ENCODE results near the gene FIZ1. TPM values are rescaled to one million over a fixed set of nuclear protein-coding genes. Genes with fewer than 3 reads are reported as not detected.
A peak's percentile ranks its signal among the peaks of the same experiment; 100 is the strongest.

The FIZ1 gene
- total RNA-seq, 1 donor from 2014 or later, result 7.4 TPM

DNA sequence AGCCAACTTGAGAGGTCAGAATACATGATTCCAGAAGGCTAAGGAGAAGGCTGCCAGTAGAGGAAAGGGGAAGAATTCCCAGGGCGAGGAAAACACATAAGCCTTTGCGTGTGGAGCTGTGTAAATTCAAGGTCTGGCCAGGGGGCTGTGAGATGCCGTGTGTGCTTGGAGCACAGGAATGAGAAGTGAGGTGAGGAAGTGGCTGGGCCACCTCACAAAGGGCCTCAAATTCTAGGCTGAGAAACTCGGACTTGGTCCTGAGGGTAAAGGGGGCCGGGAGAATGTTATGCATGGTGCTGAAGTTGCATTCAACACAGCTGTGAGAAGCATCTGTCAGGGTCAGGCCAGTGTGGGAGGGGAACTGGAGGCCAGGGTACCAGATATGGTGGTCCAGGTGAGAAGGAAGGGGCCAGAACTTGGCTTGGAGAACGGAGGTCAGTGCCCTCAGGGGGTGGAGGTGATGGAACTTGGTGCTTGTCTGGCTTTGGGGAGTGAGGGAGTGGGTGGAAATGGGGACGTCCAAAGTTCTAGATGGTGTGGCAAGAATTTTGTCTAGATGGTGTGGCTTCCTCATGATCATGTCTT, 36.6 kb upstream of the FIZ1 start:
- no peak for DNase-seq (ENCODE audit: low read depth)

DNA sequence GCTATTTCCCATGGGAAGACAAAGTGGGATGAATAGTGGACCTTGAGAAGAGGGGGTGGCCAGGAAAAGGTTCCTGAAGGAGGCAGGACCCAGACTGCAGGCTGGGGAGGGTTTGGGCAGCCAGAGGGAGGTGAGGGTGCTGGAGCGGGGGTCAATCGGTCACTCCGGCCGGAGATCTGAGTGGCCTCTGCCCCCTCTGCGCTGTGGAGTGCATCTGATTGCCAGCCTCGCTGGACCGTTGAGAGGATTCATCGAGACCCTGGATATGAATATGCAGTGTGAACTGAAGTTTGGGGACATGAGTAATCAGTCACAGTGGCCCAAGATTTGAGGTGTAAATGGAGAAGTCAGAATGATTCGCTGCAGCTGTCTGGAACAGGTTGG, 36.0 kb upstream of the FIZ1 start:
- no peak for DNase-seq (ENCODE audit: low read depth)

DNA sequence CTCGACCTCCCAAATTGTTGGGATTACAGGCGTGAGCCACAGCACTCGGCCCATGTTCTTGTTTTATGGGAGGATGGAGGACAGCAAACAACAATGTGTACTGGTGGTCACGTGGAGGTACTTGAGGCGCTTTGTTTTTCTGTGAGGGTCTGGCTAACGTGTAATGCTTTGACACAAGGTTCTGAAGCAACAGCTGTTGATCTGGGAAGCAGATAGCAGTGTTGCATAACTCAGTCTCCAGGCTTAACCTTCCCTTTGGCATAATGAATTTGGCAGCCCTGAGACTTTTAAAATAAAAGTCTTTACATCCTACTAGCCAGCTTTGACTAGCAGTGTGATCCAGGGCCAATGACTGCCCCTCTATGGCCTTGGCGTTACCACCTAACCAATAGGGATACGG, 34.5 kb upstream of the FIZ1 start:
- DNase-seq (ENCODE audit: low read depth), result no peak

DNA sequence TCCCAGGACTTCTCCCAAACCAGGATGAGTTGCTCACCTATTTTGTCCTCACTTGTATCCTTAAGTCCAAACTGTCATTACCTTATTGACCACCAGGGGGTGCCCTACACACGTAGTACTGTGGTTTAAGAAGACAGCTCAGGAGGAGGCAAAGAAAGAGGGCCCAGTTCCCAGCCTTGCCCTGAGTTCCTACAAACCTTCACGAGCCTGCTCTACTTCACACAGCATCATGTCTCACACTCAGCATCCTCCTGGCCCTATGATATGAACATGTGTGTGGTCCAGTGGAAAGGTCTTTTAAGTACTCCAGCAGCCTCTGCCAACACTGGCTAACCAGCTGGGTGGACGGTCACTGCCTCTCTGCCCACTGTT, 33.1 kb upstream of the FIZ1 start:
- peak; percentile 96 for DNase-seq (ENCODE audit: low read depth)

DNA sequence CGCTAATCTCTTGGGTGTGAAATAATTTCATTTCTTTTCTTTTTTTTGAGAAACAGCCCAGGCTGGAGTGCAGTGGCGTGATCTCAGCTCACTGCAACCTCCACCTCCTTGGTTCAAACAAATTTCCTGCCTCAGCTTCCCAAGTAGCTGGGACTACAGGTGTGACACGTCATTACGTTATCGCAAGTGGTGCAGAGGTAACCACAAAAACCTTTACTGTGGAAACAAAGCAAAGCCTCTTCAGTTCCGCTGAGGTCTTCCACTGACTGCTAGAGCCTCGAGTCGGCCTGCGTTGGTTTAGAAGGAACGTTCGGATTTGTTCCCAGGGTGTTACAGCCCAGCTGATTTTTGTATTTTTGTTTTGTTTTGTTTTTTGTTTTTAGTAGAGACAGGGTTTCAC, 27.0 kb upstream of the FIZ1 start:
- no peak for DNase-seq (ENCODE audit: low read depth)

DNA sequence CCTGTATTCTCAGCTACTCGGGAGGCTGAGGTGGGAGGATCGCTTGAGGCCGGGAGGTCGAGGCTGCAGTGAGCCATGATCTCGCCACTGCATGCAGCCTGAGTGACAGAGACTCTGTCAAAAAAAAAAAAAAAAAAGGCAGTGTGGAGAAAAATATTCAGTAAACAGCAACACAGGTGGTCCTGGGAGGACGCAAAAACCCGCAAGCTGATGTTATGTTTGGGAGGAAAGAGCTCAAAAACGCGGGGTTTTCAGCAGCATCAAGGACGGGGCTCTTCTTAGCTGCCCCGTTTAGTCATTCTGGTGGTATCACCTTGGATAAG, 25.6 kb upstream of the FIZ1 start:
- DNase-seq (ENCODE audit: low read depth), result no peak

DNA sequence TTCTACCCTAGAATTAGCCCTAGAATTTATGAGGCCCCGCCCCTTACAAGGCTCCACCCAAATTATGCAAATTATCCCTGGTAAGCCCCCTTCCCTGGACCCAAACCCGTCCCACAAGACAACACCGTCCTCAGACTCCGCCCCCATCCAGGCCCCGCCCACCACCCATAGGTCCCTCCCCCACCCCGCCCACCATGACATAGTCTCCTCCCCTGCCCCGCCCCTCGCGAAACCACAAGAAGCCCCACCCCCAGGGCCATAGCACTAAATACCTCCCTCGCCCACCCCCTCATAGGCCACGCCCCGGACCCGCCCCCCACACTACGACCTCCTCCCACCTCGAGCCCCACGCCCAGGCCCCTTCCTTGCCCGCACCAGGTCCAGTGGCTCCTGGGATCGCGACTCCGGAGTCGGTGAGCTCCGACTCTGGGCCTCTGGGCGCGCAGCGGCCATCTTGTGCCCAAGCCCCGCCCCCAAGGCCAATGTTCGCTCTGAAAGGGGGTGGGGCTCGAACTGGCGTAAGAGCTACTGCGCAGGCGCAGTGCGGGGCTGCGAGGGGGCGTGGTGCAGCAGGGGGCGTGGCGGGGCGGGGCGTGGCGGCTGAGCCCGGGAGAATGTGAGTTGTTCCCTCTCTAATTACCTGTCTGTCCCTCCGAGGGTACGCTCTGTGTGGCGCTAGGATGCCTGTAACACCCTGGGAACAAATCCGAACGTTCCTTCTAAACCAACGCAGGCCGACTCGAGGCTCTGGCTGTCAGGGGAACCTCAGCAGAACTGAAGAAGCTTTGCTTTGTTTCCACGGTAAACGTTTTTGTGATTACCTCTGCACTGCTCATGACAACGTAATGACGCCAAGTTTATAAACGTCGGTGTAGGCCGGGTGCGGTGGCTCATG, 25.0 kb upstream of the FIZ1 start, which contains the start of gene ZNF784:
TSS of gene ZNF784 (minus strand) at position 458 of the 895 bp plus-strand sequence. CDS start at position 453, 5 bp downstream.
- DNase-seq (ENCODE audit: low read depth), result peak; percentile 67

DNA sequence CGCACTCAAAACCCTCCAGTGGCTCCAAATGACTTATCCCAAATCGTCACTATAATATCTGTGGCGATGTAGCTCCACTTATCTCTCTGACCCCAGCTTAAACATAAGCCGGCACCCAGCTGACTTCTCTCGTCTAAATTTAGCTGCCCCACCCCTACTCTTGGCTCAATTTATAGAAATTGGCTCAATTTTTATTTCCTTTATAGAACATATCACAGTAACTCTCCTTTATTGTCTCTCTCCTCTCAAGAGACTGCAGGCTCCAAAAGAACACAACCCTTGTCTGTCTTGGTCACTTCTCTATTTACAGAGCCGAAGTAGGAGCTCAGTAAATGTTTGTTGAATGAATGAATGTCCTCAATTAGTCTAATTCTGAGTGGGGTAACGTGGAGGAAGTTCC, 24.2 kb upstream of the FIZ1 start:
- no peak for DNase-seq (ENCODE audit: low read depth)

DNA sequence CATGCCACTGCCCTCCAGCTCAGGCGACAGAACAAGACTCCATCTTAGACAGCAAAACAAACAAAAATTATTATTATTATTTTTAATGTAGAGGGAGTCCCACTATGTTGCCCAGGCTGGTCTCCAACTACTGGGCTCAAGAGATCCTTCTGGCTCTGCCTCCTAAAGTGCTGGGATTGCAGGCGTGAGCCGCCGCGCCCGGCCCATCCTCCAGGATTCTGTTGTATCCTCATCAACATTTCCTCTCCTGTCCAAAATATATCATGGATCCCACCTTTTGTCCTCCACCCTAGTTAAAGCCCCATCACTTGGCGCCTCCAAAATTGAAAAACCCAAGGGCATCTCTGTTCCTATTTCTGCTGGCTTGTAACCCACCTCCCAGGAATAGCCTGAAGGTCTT, 23.8 kb upstream of the FIZ1 start:
- no peak for DNase-seq (ENCODE audit: low read depth)

DNA sequence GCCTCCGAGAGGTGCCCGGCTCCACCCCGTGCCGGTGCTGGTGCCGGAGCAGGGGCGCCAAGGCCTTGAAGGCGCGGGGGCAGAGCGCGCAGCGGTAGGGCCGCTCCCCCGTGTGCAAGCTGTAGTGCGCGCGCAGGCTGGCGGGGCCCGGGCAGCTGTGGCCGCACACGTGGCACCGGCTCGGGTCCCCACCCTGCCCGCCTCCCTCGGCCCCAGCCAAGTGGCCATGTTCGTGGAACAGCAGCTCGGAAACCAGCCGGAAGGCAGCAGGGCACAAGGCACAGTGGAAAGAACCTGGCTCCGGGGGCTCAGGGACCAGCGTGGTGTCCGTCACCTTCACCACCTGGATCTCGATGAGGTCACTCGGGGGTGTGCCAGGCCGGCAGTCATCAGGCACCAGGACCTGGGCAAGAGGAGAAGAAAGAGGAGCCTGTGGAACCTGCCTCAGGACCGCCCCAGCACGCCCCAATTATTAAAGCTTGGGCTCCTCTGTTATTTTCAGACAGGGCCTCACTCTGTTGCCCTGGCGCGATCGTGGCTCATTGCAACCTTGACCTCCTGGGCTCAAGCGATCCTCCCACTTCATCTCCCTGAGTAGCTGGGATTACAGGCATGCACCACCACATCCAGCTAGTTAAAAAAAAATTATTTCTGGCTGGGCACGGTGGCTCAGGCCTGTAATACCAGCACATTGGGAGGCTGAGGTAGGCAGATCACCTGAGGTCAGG, 23.1 kb upstream of the FIZ1 start:
- no peak for DNase-seq (ENCODE audit: low read depth)

DNA sequence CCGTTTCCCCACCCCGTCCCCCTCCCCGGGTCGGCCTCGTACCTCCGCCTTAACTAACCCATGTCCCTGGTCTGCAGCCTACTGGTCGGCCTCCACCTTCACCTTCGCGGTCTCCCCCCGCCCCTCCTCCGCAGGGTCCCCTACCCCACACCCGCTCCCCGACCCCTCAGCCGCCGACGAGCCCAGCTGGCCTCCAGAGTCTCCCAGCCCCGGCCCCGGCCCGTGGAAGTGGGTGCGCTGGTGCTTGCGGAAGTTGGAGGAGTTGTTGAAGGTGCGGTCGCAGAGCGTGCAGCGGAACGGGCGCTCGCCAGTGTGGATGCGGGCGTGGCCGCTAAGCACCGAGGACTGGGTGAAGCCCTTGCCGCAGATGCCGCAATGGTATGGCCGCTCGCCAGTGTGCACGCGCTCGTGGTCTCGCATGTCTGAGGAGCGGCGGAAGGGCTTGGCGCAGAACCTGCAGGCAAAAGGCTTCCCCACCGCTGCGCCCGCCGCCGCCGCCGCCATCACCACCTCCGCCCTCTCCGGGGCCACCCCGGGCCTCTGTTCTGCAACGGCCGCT, 22.4 kb upstream of the FIZ1 start:
- no peak for DNase-seq (ENCODE audit: low read depth)

DNA sequence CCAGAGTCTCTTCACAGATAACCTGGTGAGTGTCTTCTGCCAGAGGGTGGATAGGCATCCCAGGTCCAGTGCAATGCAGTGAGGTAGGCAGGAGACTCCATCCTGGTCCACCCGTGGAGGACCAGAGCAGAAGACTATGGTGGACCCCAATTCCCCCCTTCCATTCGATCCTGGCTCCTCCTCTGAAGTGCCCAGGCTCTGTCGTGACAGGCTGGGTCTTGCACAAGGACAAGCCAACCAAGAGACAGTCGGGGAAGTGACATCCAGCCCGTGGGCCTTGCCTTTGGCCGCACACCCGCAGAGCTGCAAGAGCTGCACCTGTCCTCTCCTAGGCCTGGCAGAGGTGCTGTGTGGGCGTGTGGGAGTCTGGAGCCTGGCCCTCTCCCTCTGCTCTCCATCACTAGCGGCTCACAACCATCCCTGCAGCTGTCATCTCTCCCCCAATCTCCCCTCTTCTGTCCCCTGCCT, 21.9 kb upstream of the FIZ1 start:
- no peak for DNase-seq (ENCODE audit: low read depth)

DNA sequence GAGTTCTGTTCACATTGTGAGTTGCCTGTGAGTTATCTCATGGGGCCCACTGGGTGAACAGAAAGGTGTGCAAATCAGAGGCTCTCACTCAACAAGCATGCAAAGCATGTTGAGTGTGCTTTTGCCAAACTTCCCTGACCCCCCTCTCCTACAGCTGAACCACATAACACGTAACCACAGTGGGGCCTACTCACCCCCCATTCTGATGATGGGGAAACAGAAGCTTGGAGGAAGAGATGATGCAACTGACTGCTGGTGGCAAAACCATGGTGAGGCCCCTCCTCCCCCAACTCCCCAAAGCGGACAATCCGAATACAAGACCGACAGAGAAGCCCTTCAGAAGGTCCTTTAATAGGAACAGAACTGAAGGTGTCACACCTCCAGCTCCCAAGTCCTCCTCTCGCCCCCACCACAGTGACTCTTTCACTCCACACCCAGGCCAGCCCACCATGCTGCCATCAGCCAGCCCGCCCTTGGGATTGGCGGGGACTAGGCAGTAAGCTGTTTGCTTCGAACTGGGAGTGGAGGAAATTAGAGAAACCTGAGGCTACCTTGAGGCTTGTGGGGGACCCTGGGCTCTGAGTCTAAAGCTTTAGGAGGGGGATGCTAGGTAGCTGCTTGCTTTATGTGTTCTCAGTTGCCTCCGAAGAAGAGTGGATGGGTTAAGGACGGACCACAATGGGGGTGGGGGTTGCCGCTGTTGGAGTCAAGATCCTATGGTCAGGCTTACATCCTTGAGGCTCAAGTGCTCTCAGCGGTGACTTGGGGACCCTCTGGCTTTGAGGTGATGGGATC, 21.3 kb upstream of the FIZ1 start:
- DNase-seq (ENCODE audit: low read depth), result no peak

DNA sequence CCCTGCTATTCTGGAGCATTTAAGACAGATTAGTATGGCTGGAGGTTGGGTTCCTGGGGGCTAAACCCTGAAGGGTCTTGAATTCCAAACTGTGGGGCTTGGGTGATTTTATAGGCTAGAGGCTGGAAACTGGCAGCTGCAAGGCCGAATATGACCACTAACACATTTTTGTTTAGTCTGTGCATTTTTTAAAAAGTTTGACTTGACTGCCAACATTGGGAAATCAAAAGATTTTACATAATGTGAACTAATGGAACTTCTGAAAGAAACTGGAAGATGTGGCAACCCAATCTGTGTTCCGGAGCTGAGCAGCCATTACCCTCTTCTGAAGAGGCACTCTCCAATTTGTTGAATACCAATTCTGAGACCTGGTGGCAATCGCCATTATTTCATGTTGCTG, 20.0 kb upstream of the FIZ1 start:
- no peak for DNase-seq (ENCODE audit: low read depth)

DNA sequence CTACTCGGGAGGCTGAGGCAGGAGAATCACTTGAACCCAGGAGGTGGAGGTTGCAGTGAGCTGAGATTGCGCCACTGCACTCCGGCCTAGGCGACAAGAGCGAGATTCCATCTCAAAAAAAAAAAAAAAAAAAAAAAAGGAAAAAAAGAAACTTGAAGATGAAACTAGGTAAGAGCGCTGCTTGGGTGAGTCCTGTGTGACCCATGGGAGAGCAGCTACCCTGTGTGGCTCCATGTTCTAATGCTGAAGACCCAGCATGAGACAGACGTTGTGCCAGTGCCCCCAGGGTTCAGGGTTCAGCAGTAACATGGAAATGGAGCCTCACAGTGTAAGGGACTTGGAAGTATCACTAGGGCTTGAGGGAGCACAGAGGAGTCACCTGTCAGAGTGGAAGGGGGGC, 19.1 kb upstream of the FIZ1 start:
- DNase-seq (ENCODE audit: low read depth), result no peak

DNA sequence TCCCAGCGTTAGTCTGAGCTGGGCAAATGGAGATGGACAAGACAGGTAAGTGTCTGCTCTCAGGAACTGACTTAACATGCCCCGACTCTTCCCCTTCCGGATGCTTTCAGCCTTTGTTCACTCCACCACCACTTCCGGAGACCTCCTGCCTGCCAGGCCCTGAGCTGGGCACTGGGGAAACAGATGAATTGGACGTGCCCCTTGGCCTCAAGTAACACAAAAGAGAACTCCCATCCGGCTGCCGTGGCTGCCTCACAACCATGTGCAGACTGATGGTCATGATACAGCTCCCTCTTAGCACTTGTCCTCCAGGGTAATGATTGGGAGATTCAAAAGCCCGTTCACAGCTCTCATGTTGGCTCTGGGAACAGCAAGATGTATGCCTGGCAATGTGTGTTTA, 18.1 kb upstream of the FIZ1 start:
- no peak for DNase-seq (ENCODE audit: low read depth)

DNA sequence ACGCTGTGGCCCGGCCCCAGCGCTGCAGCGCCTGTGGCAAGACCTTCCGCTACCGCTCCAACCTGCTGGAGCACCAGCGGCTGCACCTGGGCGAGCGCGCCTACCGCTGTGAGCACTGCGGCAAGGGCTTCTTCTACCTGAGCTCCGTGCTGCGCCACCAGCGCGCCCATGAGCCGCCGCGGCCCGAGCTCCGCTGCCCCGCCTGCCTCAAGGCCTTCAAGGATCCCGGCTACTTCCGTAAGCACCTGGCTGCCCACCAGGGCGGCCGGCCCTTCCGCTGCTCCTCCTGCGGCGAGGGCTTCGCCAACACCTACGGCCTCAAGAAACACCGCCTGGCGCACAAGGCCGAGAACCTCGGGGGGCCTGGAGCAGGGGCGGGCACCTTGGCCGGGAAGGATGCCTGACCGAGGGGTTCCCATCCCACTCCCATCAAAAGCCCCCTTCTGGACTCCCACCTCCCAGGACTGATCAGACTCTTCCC, 17.1 kb upstream of the FIZ1 start:
- DNase-seq (ENCODE audit: low read depth), result no peak

DNA sequence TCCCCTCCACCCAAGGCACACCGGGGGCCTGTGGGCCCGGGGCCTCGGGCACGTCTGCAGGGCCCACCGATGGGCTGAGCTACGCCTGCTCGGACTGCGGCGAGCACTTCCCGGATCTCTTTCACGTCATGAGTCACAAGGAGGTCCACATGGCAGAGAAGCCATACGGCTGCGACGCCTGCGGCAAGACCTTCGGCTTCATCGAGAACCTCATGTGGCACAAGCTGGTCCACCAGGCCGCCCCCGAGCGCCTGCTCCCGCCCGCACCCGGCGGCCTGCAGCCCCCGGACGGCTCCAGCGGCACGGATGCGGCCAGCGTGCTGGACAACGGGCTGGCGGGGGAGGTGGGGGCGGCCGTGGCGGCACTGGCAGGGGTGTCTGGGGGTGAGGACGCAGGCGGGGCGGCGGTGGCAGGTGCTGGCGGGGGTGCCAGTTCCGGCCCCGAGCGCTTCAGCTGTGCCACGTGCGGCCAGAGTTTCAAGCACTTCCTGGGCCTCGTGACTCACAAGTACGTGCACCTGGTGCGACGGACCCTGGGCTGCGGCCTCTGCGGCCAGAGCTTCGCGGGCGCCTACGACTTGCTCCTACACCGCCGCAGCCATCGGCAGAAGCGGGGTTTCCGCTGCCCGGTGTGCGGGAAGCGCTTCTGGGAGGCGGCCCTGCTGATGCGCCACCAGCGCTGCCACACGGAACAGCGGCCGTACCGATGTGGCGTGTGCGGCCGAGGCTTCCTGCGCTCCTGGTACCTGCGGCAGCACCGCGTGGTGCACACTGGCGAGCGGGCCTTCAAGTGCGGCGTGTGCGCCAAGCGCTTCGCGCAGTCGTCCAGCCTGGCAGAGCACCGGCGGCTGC, 16.5 kb upstream of the FIZ1 start:
- DNase-seq (ENCODE audit: low read depth), result no peak

DNA sequence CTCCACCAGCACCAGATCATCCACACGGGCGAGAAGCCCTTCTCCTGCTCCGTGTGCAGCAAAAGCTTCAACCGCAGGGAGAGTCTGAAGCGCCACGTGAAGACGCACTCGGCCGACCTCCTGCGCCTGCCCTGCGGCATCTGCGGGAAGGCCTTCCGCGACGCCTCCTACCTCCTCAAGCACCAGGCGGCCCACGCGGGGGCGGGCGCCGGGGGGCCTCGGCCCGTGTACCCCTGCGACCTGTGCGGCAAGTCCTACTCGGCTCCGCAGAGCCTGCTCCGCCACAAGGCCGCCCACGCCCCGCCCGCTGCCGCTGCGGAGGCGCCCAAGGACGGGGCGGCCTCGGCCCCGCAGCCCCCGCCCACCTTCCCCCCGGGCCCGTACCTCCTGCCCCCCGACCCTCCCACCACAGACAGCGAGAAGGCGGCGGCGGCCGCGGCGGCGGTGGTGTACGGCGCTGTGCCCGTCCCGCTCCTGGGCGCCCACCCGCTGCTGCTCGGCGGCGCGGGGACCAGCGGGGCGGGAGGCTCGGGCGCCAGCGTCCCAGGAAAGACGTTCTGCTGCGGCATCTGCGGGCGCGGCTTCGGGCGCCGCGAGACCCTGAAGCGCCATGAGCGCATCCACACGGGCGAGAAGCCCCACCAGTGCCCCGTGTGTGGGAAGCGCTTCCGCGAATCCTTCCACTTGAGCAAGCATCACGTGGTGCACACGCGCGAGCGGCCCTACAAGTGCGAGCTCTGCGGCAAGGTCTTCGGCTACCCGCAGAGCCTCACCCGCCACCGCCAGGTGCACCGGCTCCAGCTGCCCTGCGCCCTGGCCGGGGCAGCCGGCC, 15.6 kb upstream of the FIZ1 start:
- no peak for DNase-seq (ENCODE audit: low read depth)
